Progenitor cell of endocrine pancreas (in vitro differentiated cells): Measurements from ENCODE around the gene SH3BP5. TPM values are rescaled to one million over a fixed set of nuclear protein-coding genes. Genes with fewer than 3 reads are reported as not detected.

Experiments
- DNase-seq: peaks from one replicate; pipeline ENCODE4 v3.0.0; 2021; ENCODE audit warnings: low spot score; ENCODE audit not compliant: unreplicated experiment
- H3K27ac Mint-ChIP-seq: 2 replicates; pipeline ENCODE4 v1.8.0; 2021; ENCODE audit warnings: mild to moderate bottlenecking, moderate library complexity, mixed read lengths
- H3K27me3 Mint-ChIP-seq: 2 replicates; pipeline ENCODE4 v1.8.0; 2021; ENCODE audit warnings: mixed read lengths
- H3K36me3 Mint-ChIP-seq: 2 replicates; pipeline ENCODE4 v1.8.0; 2022; ENCODE audit warnings: mixed read lengths; ENCODE audit not compliant: insufficient read depth
- H3K4me1 Mint-ChIP-seq: 2 replicates; pipeline ENCODE4 v1.8.0; 2021; ENCODE audit warnings: low read depth, mixed read lengths
- H3K4me3 Mint-ChIP-seq: 2 replicates; pipeline ENCODE4 v1.8.0; 2021; ENCODE audit warnings: low read depth, mild to moderate bottlenecking, moderate library complexity, mixed read lengths
- H3K9me3 Mint-ChIP-seq: 2 replicates; pipeline ENCODE4 v1.8.0; 2021; ENCODE audit warnings: low read depth, mixed read lengths
- CTCF ChIP-seq: fragments of 200-600 bp; sonication (generic); IDR thresholded peaks from one replicate; pipeline ENCODE4 v1.5.0; 2021; ENCODE audit warnings: antibody characterized with exemption, mild to moderate bottlenecking; ENCODE audit not compliant: unreplicated experiment
- total RNA-seq: library from RNA; stranded (reverse); gene quantifications from 2 replicates; pipeline ENCODE4 v1.2.1, GENCODE V29; 2021

Gene SH3BP5
- total RNA-seq, 1 donor from 2014 or later: 11.6 TPM

DNA sequence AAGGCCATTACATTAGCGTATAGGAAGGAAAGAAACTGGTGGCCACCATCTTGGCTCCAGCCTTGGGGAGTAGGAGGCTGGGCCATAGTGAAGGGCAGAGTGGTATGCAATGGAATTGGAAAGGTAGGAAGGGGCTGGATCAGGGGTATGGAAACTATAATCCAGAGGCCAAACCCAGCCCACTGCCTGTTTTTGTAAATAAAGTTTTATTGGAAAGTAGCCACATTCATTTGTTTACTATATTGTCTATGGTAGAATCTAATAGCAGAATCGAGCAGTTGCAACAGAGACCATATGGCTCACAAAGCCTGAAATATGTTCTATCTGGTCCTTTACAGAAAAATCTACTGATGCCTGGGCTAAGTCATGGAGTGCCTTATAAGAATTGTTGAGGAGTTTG lies 14.1 kb upstream of the SH3BP5 start:
- peaks cover 7% of the 10 kb centered on the region for H3K9me3 Mint-ChIP-seq
- no peaks in the 10 kb centered on the region for H3K36me3 Mint-ChIP-seq
- DNase-seq: no peak
- no peak for TF ChIP-seq CTCF
- H3K4me3 Mint-ChIP-seq: no peak overlapping the region
- peaks cover 13% of the 10 kb centered on the region for H3K4me1 Mint-ChIP-seq
- no peak overlapping the region for H3K27ac Mint-ChIP-seq
- no peaks in the 10 kb centered on the region for H3K27me3 Mint-ChIP-seq

GRCh38 chr3:15345608-15346137 lies 13.3 kb upstream of the SH3BP5 start:
- H3K9me3 Mint-ChIP-seq: peaks cover 7% of the 10 kb centered on the region
- no peak for DNase-seq
- peaks cover 13% of the 10 kb centered on the region for H3K4me1 Mint-ChIP-seq
- no peak overlapping the region for H3K27ac Mint-ChIP-seq
- H3K4me3 Mint-ChIP-seq: no peak overlapping the region
- no peaks in the 10 kb centered on the region for H3K36me3 Mint-ChIP-seq
- no peaks in the 10 kb centered on the region for H3K27me3 Mint-ChIP-seq
- no peak for TF ChIP-seq CTCF

GRCh38 chr3:15345066-15345607 lies 12.8 kb upstream of the SH3BP5 start:
- Mint-ChIP-seq H3K4me1 (peaks cover 13% of the 10 kb centered on the region), H3K9me3 (peaks cover 2% of the 10 kb centered on the region), H3K36me3 (no peaks in the 10 kb centered on the region), H3K27me3 (no peaks in the 10 kb centered on the region), H3K27ac (no peak overlapping the region), H3K4me3 (no peak overlapping the region)
- no peak for TF ChIP-seq CTCF
- no peak for DNase-seq

DNA sequence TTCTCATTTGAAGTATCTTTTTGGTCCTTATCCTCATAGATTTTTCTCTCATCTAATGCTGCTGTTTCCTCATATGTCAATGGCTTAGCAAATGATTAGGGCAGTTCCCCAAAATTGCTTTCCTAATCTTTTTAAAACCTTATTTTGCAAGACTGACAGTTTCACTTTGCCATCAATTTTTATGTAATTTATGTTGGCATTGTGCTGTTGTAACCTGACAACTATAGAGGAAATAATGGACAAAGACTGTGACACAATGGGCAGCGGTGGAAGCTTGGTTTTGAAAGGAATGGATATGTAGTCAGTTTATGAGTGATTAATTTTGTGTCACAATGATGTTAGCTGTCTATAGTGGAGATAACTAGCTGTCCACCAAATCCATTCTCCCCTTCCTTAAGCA lies 10.6 kb upstream of the SH3BP5 start:
- H3K27ac Mint-ChIP-seq: no peak overlapping the region
- TF ChIP-seq CTCF: no peak
- no peaks in the 10 kb centered on the region for H3K9me3 Mint-ChIP-seq
- H3K36me3 Mint-ChIP-seq: no peaks in the 10 kb centered on the region
- DNase-seq: no peak
- peaks cover 12% of the 10 kb centered on the region for H3K4me1 Mint-ChIP-seq
- H3K4me3 Mint-ChIP-seq: no peak overlapping the region
- H3K27me3 Mint-ChIP-seq: no peaks in the 10 kb centered on the region

- Mint-ChIP-seq H3K27me3 (no peaks in the 10 kb centered on the region), H3K36me3 (no peaks in the 10 kb centered on the region), H3K9me3 (no peaks in the 10 kb centered on the region), H3K27ac (no peak overlapping the region), H3K4me3 (no peak overlapping the region), H3K4me1 (peaks cover 12% of the 10 kb centered on the region)
- DNase-seq: no peak
- no peak for TF ChIP-seq CTCF
Observed at GRCh38 chr3:15342246-15342645, 9.9 kb upstream of the SH3BP5 start.
